Mesodermal cell (in vitro differentiated cells): Measurements from ENCODE around the gene SELENOI.
"Not testable (repeated sequence)": the region's sequence is repeated elsewhere in the genome, so short reads cannot be mapped to it uniquely, and the experiment has no call there.

Experiments
- H3K27ac ChIP-seq: 2 replicates; pipeline ENCODE4 v1.7.0; 2013; ENCODE audit warnings: mild to moderate bottlenecking, low read depth, low read length, moderate library complexity; ENCODE audit not compliant: severe bottlenecking
- H3K36me3 ChIP-seq: 2 replicates; pipeline ENCODE4 v1.7.1; 2013; ENCODE audit warnings: mild to moderate bottlenecking, low read length, moderate library complexity; ENCODE audit not compliant: control insufficient read depth, insufficient read depth
- H3K4me1 ChIP-seq: one replicate; pipeline ENCODE4 v1.7.1; 2013; ENCODE audit warnings: mild to moderate bottlenecking, low read length; ENCODE audit not compliant: insufficient read depth, control insufficient read depth, poor library complexity, severe bottlenecking
- H3K4me3 ChIP-seq: 2 replicates; pipeline ENCODE4 v1.7.0; 2013; ENCODE audit warnings: low read length, control low read depth, mild to moderate bottlenecking; ENCODE audit not compliant: insufficient read depth, poor library complexity, severe bottlenecking; ENCODE audit errors: extremely low read depth
- H3K9me3 ChIP-seq: 2 replicates; pipeline ENCODE4 v1.7.1; 2013; ENCODE audit warnings: mild to moderate bottlenecking, low read length, moderate library complexity; ENCODE audit not compliant: control insufficient read depth
- WGBS, 2 experiments: methylation state at CpG; one replicate each; pipeline ENCODE4 v1.1.5; 2013; ENCODE audit warnings: missing lambda C conversion rate in 2 of 2; ENCODE audit not compliant: insufficient coverage in 2 of 2; 5-methylcytosine and 5-hydroxymethylcytosine counted together

SELENOI gene

DNA sequence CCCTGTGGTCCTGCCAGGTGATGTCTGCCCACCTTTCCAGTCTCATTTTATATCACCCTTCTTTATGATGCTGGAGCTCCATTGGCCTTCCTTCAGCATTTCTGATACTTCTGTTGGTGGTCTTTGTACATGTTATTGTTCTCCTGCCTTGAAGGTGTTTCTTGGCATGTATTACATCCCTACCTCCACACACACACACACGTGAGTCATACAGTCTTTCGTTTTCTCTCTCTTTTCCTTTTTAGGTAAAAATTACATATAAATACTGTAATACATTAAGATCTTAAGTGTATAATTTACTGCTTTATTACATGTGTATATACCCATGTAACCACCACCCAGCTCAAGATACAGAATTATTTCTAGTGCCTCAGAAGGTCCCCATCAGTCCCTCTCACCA is 10.8 kb downstream of the SELENOI start:
- Histone ChIP-seq H3K4me3 (no peak overlapping the region), H3K4me1 (peaks cover 12% of the 10 kb centered on the region), H3K9me3 (no peaks in the 10 kb centered on the region), H3K27ac (no peak overlapping the region), H3K36me3 (peaks cover 29% of the 10 kb centered on the region)
- WGBS, 2 experiments, result no CpG with 5 or more reads among the region's 2 CpGs

DNA sequence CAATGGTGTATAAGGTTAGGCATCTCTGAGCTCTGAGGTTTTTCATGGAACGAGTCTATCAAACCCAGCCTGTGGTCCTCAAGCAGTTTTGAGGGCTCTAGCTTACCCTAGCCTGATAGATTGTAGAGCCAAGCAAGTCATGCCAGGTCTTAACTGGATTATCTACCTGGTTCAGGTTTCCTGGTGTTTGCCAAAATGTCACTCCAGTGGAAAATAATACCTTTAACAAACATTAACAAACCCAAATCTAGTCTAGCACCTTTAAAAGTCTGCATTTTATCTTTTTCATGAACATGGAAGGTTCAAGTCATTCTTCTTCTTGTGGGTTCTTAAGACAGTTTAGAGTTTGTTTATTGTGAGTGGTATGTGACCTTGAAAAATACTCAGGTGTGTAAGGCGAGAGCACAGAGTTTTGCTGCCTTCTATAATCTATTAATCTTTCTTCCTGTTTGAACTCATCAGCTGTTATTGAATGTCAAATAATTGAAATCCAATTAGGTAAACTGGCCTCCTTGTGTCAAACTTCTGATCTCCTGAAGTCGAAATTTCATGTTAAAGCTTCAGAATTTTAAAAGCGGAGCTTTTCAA is 14.0 kb downstream of the SELENOI start:
- H3K4me3 ChIP-seq, result no peak overlapping the region
- 90 to 100% methylated on average over 2 to 3 of the region's 4 CpGs for WGBS, 2 experiments
- peaks cover 32% of the 10 kb centered on the region for H3K36me3 ChIP-seq
- peaks cover 10% of the 10 kb centered on the region for H3K4me1 ChIP-seq
- no peak overlapping the region for H3K27ac ChIP-seq
- no peaks in the 10 kb centered on the region for H3K9me3 ChIP-seq

DNA sequence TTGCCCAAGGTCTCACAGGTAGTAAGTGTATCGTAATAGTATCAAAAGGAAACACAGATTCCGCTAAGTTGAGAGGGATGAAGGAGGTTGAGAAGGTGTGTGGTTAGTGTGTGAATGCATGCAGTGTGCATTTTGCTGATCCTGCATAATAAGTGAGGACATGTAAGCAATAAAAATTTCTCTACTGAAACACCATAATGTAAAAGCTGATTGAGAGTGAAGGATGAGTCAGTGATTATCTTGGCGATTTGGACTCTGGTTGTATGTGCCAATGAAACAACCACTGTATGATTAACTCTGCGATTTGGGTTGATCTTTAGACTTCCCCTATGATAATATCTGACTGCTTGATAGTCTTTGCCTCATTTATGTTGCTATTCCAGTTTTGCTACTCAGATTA is 17.4 kb downstream of the SELENOI start:
- peaks cover 42% of the 10 kb centered on the region for H3K36me3 ChIP-seq
- no peaks in the 10 kb centered on the region for H3K9me3 ChIP-seq
- no peaks in the 10 kb centered on the region for H3K4me1 ChIP-seq
- H3K4me3 ChIP-seq, result no peak overlapping the region
- H3K27ac ChIP-seq, result no peak overlapping the region
- 88 to 100% methylated on average over 1 to 2 of the region's 4 CpGs for WGBS, 2 experiments

DNA sequence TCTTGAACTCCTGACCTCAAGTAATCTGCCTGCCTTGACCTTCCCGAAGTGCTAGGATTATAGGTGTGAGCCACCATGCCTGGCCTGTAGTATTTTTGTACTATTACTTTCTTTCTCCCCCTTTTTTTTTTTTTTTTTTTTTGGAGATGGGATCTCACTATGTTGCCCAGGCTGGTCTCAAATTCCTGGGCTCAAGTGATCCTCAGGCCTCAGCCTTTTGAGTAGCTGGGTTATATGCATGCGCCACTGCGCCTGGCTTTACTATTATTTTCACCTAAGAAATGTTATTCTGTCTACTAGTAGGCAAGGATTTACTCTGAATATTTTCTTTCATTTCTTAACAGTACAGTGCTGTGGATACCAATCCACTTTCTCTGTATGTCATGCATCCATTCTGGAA is 18.0 kb downstream of the SELENOI start:
- H3K27ac ChIP-seq, result no peak overlapping the region
- H3K4me3 ChIP-seq, result no peak overlapping the region
- H3K36me3 ChIP-seq, result peaks cover 48% of the 10 kb centered on the region
- H3K4me1 ChIP-seq, result no peaks in the 10 kb centered on the region
- no peaks in the 10 kb centered on the region for H3K9me3 ChIP-seq
- no CpG with 5 or more reads among the region's 3 CpGs for WGBS, 2 experiments

DNA sequence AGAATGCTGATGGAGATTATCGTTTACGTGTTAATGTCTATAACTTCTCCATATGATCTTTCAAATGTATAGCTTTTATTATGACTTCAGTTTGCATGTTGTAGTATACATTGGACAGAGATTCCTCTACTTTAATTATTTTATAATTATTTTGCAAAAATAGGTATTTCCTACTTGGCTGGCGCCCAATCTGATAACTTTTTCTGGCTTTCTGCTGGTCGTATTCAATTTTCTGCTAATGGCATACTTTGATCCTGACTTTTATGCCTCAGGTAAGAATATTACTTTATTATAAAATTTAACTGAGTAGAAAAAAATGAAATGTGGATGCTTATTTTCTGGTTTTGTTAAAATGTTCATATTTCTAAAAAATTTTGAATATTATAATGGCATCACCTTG is 18.7 kb downstream of the SELENOI start:
- Histone ChIP-seq H3K4me3 (no peak overlapping the region), H3K36me3 (peaks cover 55% of the 10 kb centered on the region), H3K9me3 (no peaks in the 10 kb centered on the region), H3K27ac (no peak overlapping the region), H3K4me1 (no peaks in the 10 kb centered on the region)
- no CpG with 5 or more reads among the region's 4 CpGs for WGBS, 2 experiments

DNA sequence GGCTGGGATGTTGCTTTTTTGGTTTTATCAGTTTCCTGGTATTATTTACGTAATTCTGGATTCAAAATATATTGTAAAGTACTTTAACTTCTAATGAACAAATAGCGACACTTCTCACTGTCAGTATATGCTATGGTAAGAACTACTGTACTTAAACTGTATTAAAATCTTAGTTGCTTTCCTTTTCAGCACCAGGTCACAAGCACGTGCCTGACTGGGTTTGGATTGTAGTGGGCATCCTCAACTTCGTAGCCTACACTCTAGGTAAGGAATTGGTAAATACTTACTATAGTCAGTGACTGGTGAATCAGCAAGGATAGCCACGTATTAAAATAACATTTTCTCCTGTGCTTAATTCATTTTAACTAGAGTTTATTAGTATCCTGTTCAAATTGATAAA is 21.0 kb downstream of the SELENOI start:
- Histone ChIP-seq H3K9me3 (no peaks in the 10 kb centered on the region), H3K36me3 (peaks cover 61% of the 10 kb centered on the region), H3K4me1 (no peaks in the 10 kb centered on the region), H3K27ac (no peak overlapping the region), H3K4me3 (no peak overlapping the region)
- WGBS, 2 experiments, result no CpG with 5 or more reads among the region's 5 CpGs

DNA sequence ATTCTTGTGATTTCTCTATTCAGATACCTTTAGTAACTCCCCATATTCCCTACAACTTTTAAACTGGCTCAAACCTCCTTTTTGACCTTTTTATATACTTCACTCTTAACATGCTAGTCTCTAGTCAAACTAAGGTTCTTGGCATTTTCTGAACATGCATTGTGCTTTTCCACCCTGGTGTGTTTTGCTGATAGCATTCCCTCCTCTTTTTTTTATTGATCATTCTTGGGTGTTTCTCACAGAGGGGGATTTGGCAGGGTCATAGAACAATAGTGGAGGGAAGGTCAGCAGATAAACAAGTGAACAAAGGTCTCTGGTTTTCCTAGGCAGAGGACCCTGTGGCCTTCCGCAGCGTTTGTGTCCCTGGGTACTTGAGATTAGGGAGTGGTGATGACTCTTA is 23.7 kb downstream of the SELENOI start:
- no CpG with 5 or more reads among the region's 2 CpGs for WGBS, 2 experiments
- not testable (repeated sequence) for H3K4me3 ChIP-seq, H3K27ac ChIP-seq, H3K4me1 ChIP-seq, H3K9me3 ChIP-seq
- H3K36me3 ChIP-seq, result peaks cover 74% of the 10 kb centered on the region

DNA sequence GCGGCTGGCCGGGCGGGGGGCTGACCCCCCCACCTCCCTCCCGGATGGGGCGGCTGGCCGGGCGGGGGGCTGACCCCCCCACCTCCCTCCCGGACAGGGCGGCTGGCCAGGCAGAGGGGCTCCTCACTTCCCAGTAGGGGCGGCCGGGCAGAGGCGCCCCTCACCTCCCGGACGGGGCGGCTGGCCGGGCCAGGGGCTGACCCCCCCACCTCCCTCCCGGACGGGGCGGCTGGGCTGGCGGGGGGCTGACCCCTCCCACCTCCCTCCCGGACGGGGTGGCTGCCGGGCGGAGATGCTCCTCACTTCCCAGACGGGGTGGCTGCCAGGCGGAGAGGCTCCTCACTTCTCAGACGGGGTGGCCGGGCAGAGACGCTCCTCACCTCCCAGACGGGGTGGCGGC is 25.0 kb downstream of the SELENOI start:
- not testable (repeated sequence) for H3K4me3 ChIP-seq, H3K27ac ChIP-seq, H3K4me1 ChIP-seq, H3K9me3 ChIP-seq
- peaks cover 75% of the 10 kb centered on the region for H3K36me3 ChIP-seq
- 100% methylated on average over 1 of the region's 31 CpGs; no CpG with 5 or more reads in 1 of the 2 experiments for WGBS, 2 experiments

DNA sequence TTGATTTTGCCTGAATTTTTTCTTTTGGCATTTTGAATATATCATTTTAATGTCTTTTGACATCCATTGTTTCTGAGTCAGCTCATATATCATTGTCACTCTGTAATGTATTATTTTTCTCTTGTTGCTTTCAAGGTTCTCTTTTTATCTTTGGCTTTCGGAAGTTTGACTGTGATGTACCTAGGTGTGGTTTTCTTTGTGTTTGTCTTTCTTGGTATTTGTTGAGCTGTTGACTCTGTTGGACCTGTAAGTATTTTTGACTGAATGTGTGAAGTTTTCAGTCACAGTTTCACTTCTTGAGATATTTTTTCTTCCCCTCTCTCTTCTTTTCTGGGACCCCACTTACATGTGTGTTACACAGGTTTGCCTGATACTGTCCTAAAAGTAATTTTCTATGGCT is 30.9 kb downstream of the SELENOI start:
- WGBS, 2 experiments, result 80% methylated on average over 1 of the region's 1 CpG; no CpG with 5 or more reads in 1 of the 2 experiments
- peaks cover 89% of the 10 kb centered on the region for H3K36me3 ChIP-seq
- H3K4me1 ChIP-seq, result no peaks in the 10 kb centered on the region
- H3K27ac ChIP-seq, result no peak overlapping the region
- H3K9me3 ChIP-seq, result no peaks in the 10 kb centered on the region
- no peak overlapping the region for H3K4me3 ChIP-seq

DNA sequence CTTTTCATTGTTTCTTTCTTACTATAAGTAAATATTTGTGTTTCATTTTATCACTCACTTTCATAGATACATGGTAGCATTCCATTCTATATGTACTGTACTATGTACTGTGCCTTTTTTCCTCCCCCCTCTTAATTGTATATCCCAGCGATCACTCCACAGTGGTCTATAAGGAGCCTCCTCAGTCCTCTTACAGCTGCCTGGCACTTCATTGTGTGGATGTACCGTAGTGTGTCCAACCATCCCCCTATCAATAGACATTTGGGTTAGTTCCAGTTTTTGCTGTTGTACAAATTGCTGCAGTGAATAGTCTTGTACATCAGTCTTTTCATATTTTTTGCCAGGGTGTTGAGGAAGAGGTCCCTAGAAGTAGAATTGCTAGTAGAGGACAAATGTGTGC is 34.3 kb downstream of the SELENOI start:
- Histone ChIP-seq H3K4me1 (no peaks in the 10 kb centered on the region), H3K9me3 (no peaks in the 10 kb centered on the region), H3K4me3 (no peak overlapping the region), H3K36me3 (peaks cover 66% of the 10 kb centered on the region), H3K27ac (no peak overlapping the region)
- WGBS, 2 experiments, result 100% methylated on average over 1 of the region's 2 CpGs; no CpG with 5 or more reads in 1 of the 2 experiments

DNA sequence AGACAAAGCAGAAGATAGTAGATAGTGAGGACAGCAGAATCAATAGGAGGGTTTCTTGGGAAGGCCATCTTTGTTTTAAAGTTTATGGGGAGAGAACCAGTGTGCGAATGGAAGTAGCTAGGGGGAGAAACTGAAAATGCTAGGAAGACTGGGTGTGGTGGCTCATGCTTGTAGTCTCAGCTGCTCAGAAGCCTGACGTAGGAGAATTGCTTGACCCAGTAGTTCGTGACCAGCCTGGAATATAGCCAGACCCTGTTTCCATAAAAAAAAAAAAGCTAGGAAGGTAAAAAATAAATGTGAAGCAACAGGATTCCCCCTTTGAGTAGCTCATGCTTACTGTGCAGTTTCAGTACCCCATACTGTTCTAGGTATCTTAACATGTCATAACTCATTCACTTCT is 36.6 kb downstream of the SELENOI start:
- Histone ChIP-seq H3K9me3 (no peaks in the 10 kb centered on the region), H3K4me1 (no peaks in the 10 kb centered on the region), H3K4me3 (no peak overlapping the region), H3K27ac (no peak overlapping the region), H3K36me3 (peaks cover 61% of the 10 kb centered on the region)
- WGBS, 2 experiments, result 77 to 100% methylated on average over 2 of the region's 3 CpGs
